IPS DF 4.7 (cell line): ENCODE data around the gene MDGA2.
"Not testable (repeated sequence)": the region's sequence is repeated elsewhere in the genome, so short reads cannot be mapped to it uniquely, and the experiment has no call there.

Source experiments
- DNase-seq: peaks from one replicate; pipeline ENCODE4 v3.0.0-alpha.2; 2013; ENCODE audit warnings: low spot score; ENCODE audit errors: extremely low read depth

The MDGA2 gene

GRCh38 chr14:47345016-47345415 is 330.4 kb downstream of the MDGA2 start:
- DNase-seq, result no peak

GRCh38 chr14:47332939-47333338 is 342.5 kb downstream of the MDGA2 start:
- no peak for DNase-seq

GRCh38 chr14:47332106-47332505 is 343.3 kb downstream of the MDGA2 start:
- no peak for DNase-seq

GRCh38 chr14:47328376-47328775 is 347.0 kb downstream of the MDGA2 start:
- DNase-seq, result no peak

DNA sequence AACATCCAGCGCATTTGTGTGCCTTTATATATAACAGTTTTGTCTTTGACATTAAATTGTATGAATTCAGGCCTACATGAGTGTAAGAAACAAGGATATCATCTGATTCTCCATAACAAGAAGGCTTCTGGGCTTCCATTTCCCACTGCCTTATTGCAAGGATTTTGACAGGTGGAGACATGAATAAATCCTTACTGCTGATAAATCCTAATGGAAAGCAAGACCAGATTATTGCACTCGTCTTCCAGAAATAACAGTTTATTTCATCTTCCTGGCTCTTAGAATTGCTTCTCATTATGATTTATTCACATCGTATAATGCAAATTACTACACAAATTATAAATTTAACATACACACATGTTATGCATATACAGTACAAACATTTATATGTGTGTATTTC is 348.1 kb downstream of the MDGA2 start:
- DNase-seq, result no peak

DNA sequence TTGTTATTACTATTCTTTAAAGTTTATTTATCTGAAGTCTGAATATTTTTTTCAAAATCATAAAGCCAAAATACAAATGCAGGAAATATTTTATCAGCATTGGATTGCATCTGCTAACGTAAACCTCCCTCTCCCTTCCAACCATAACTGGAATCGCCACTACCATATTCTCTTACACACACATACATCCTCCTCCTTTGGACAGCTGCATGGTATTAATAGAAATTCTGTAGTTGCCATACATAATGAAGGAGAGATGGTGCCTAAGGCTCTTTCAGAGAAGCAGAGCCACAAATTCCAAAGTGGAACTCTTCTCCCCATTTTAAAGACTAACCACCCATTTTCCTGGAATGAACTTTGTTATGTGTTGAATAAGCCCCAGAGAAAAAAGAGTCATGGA is 352.7 kb downstream of the MDGA2 start:
- DNase-seq, result no peak

- no peak for DNase-seq
These were observed 373.3 kb downstream of the MDGA2 start for GRCh38 chr14:47302121-47302520.

GRCh38 chr14:47300796-47301195 is 374.6 kb downstream of the MDGA2 start:
- no peak for DNase-seq

DNA sequence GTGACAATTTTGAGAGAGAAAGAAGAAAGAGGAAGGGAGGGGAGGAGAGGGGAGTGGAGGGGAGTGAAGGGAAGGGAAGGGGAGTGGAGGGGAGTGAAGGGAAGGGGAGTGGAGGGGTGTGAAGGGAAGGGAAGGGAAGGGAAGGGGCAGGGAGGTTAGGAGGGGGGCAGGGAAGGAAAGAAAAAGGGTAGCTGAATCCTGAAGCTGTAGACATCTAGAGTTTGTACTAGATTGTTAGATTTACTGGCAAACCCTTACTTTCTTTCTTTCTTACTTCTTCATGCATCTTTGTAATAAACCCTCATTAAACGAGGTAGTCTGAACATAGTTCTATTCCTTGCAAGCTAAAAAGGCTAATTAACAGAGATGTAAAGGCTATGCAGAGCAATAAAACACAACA is 378.0 kb downstream of the MDGA2 start:
- DNase-seq, result no peak

GRCh38 chr14:47284283-47284682 is 391.1 kb downstream of the MDGA2 start:
- DNase-seq, result no peak

- DNase-seq, result not testable (repeated sequence)
These were observed 393.6 kb downstream of the MDGA2 start for GRCh38 chr14:47281761-47282160.

DNA sequence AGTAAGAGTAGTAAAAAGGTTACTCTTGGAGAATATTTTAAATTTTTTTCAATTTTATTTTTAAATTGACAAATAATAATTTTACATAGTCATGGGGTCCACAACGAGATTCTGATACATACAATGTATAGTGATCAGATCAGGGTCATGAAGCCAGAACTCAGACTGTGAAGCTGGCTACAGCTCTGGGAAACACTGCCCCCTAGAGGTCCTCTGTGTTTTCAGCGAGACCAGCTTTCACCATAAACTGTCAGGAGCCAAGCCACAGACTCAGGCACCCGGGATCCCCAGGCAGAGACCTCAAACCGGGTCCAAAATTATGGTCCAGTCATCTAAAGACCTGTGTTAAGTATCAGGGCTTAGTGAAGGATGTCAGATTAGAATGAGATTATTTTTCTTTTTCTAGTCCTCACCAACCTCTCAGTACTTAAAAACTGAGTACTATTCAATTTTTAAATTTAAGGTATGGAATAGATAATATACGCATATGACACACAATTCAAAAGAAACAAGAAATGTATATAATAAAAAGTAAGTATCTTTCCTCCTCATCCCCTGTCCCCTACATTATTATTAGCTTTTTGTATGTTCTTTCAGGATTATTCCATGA is 397.1 kb downstream of the MDGA2 start:
- peak; percentile 28 for DNase-seq

DNA sequence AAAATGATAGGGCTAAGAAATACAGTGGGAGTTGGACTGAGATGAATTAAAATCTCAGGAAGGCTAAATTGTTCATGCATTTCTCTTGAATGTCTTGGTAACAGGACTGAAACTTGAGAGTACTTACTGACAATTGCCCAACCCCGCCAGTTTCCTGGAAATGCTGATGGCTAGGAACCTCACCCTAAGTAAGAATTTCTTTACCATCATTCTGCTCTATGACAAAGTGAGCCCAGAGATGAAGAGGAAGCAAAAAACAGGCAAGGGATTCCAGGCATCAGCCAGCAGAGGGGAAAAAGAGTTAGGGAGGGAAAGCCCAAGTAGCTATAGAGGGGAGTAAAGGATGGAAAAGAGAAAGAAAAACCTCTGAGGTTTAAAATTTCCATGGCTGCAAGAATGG is 397.7 kb downstream of the MDGA2 start:
- no peak for DNase-seq

DNA sequence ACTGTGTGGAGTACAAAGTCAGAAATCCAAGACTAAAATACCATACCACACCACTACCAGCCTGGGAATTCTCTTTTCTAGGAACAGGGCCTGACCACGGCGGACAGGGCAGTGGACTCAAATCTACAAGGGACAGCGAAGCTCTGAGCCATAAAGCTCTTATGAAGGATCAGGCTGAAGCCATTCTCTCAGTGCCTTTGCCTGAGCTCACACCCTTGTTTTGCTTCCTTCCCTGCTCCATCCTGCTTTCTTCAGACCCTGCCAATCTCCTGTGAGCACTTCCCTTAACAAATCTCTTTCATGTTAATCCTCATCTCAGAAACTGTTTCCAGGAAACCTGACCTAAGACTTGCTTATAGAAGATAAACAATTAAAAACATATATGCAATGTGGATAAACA is 398.5 kb downstream of the MDGA2 start:
- no peak for DNase-seq

GRCh38 chr14:47273939-47274338 is 401.5 kb downstream of the MDGA2 start:
- no peak for DNase-seq

- DNase-seq, result no peak
These were observed 404.7 kb downstream of the MDGA2 start for GRCh38 chr14:47270715-47271114.

DNA sequence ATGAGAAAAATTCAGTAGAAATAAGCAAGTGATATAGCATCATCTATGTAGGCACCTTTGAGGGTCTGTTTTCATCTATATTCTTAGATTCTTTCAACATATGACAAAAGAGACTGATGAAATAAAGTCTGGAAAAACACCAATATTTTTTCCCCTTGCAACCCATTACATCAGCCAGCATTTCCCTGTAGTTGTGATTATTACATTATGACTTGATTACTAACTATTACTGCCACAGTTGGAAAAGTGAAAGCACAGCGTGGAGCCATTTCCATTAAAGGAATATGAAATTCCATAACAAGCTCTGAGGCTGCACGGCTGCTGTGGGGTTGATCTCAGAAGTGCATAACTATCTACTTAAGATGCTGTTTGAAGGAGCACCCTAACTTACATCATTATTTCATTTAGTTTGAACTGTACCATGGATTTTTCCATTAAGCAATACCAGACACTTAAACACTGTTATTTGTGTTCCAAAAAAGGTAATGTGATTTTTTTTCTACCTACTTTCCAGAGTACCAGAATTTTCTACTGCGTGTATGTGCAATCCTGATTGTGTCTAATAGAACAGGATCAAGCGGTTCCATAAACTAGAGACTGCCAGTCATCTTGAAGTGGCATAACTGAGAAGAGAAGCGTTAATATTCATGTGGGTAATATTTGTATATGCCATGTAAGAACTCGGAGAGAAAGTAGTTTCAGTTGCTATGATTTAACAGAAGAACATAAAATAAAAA is 405.5 kb downstream of the MDGA2 start:
- no peak for DNase-seq

- no peak for DNase-seq
These were observed 410.6 kb downstream of the MDGA2 start for GRCh38 chr14:47264842-47265241.

DNA sequence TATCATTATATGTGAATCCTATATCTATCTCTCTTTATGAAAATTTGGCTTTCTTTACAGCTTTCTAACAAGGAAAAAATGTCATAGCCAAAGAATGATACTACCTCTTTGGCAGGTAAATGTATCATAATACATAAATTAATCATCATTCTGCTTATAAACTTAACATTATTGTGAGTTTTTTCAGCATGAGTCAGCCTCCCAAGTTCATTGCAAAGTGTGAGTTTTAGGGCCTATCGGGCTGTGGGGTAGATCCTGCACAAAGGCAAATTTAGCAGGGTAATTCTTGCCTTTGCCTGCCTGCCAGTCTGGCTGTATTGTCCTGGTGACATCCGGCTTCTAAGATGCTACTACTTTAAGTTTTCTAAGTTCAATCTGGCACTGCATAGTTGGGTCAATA is 412.6 kb downstream of the MDGA2 start:
- no peak for DNase-seq

GRCh38 chr14:47261350-47261749 is 414.1 kb downstream of the MDGA2 start:
- DNase-seq, result no peak

DNA sequence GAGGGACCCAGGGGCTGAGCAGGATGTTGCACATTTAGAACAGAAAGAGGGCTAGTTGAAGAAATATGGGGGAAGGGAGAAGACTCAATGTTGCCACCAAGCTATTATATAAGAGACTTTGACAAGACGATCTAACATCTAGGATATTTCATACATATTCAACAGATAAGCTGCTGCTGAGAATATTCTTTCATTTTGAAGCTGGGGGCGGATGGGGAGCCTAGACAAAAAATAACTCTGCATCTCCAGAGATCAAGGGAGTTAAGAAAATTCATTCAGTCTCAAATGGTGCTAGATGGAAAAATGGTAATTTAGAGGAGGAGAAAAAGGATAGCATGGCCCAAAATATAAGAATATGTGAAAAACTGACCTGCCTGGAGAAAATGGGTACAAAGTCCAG is 415.6 kb downstream of the MDGA2 start:
- DNase-seq, result no peak

DNA sequence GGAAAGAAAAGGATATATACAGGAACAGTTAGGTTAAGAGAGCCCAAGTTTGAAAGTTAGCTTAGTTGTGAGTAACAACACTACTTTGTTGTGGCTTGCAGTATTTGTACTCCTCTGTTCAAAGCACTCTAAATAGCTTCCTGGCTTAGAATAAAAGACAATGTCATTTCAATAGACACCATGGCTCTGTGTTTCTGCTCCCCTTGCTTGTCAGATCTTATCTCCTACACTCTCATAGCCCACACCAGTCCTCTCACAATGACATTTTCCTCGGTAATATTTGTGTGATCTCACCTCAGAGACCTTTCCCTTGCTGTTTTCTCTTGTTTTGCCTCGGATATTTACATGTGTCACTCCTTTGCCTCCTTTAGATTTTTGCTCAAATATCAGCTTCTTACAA is 418.4 kb downstream of the MDGA2 start:
- DNase-seq, result no peak

DNA sequence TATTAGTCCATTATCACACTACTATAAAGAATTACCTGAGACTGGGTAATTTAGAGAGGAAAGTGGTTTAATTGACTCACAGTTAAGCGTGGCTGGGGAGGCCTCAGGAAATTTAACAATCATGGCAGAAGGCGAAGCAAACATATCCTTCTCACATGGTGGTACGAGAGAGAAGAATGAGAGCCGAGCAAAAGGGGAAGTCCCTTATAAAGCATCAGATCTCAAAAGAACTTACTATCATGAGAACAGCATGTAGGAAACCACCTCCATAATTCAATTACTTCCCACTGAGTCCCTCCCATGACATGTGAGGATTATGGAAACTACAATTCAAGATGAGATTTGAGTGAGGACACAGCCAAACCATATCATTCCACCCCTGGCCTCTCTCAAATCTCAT is 422.6 kb downstream of the MDGA2 start:
- DNase-seq, result no peak
